Upper lobe of left lung (tissue), 6 donors: Measurements from ENCODE around the gene PCNX3. TPM values are rescaled to one million over a fixed set of nuclear protein-coding genes. Genes with fewer than 3 reads are reported as not detected.
"Not testable (repeated sequence)": the region's sequence is repeated elsewhere in the genome, so short reads cannot be mapped to it uniquely, and the experiment has no call there.

Experiments used
- ATAC-seq, 2 donors: fragments of 200-7000 bp; cut with Tn5 transposase; one replicate each; pipeline ENCODE4 v1.9.1; 2022; ENCODE audit warnings: mild to moderate bottlenecking in 2 of 2, moderate library complexity in 2 of 2; ENCODE audit not compliant: low FRiP score in 2 of 2
- DNase-seq, 2 donors: peaks; one replicate each; pipeline ENCODE4 v3.0.0-alpha.2; 2019 to 2020
- H3K27ac ChIP-seq, 4 donors: fragments of 200-600 bp; sonication (generic); one replicate each; pipeline ENCODE4 v1.5.1; 2016 to 2019
- H3K27me3 ChIP-seq, 4 donors: fragments of 200-600 bp; sonication (generic); one replicate each; pipeline ENCODE4 v1.5.1; 2017 to 2019
- H3K36me3 ChIP-seq, 4 donors: fragments of 200-600 bp; sonication (generic); one replicate each; pipeline ENCODE4 v1.5.1; 2016 to 2019
- H3K4me1 ChIP-seq, 4 donors: fragments of 200-600 bp; sonication (generic); one replicate each; pipeline ENCODE4 v1.5.1; 2018 to 2019
- H3K4me3 ChIP-seq, 4 donors: fragments of 200-600 bp; sonication (generic); one replicate each; pipeline ENCODE4 v1.5.1; 2017 to 2019; ENCODE audit warnings: mild to moderate bottlenecking in 2 of 4, moderate library complexity in 1 of 4
- H3K9me3 ChIP-seq, 4 donors: fragments of 200-600 bp; sonication (generic); one replicate each; pipeline ENCODE4 v1.5.1; 2018 to 2019
- CTCF ChIP-seq, 6 experiments: fragments of 450-650 bp in 4 of 6; fragments of 200-600 bp in 2 of 6; sonication (generic) in 2 of 6; IDR thresholded peaks; one replicate each; pipeline ENCODE4 v1.5.1; 2016 to 2019; ENCODE audit warnings: antibody characterized with exemption in 6 of 6
- EP300 ChIP-seq, 4 donors: sonication (generic); formaldehyde crosslinking; IDR thresholded peaks; one replicate each; pipeline ENCODE4 v1.5.1; 2017; ENCODE audit warnings: antibody characterized with exemption in 4 of 4, control low read depth in 2 of 4
- POLR2A ChIP-seq, 4 donors: fragments of 450-650 bp; IDR thresholded peaks; one replicate each; pipeline ENCODE4 v1.5.1; 2016 to 2017; ENCODE audit warnings: antibody characterized with exemption in 4 of 4, mild to moderate bottlenecking in 2 of 4
- POLR2AphosphoS5 ChIP-seq, 2 donors: sonication (generic); formaldehyde crosslinking; IDR thresholded peaks; one replicate each; pipeline ENCODE4 v1.5.1; 2017; ENCODE audit warnings: antibody characterized with exemption in 2 of 2
- WGBS, 2 donors: methylation state at CpG; one replicate each; pipeline ENCODE4 v1.1.5; 2017 to 2018; 5-methylcytosine and 5-hydroxymethylcytosine counted together
- total RNA-seq, 6 donors: library from RNA; depleted of rRNA in 4 of 6; stranded (reverse); fragments of >200 nt in 4 of 6; gene quantifications; one replicate each; pipeline versions ENCODE4 v1.1.0 to v1.2.1, GENCODE V29; 2016 to 2021
- donor health status: DM: no; HTN: no; CAD: no; lungs with moderate emphysema.
- donor health status: DM: no; HTN: yes; CAD: no; lungs with severe emphysema.

PCNX3 gene
- total RNA-seq, 6 donors from 2014 or later = 26.7 to 63.9 (median 43.9) TPM

- H3K27ac ChIP-seq = no peak overlapping the region
- WGBS, 2 donors = 93 to 94% methylated on average over 10 to 21 of the region's 21 CpGs
- peak in 1 of 2 donors; percentile 69 for DNase-seq
- no peak for ATAC-seq
- H3K9me3 ChIP-seq = no peaks in the 10 kb centered on the region
- H3K36me3 ChIP-seq = peaks cover 32 to 81% (median 67%) of the 10 kb centered on the region in 4 donors
- H3K4me1 ChIP-seq = peaks cover 29 to 46% (median 39%) of the 10 kb centered on the region in 4 donors
- H3K27me3 ChIP-seq = no peaks in the 10 kb centered on the region
- no peak for TF ChIP-seq POLR2A (IDR thresholded peaks at IDR 0.05)
- TF ChIP-seq POLR2AphosphoS5 (IDR thresholded peaks at IDR 0.05) = no peak
- TF ChIP-seq CTCF (IDR thresholded peaks at IDR 0.05) = no peak
- no peak for TF ChIP-seq EP300 (IDR thresholded peaks at IDR 0.05)
- H3K4me3 ChIP-seq = no peak overlapping the region
Measured at GRCh38 chr11:65658174-65659021, 42.8 kb downstream of the PCNX3 start.

GRCh38 chr11:65660038-65660437 lies 44.5 kb downstream of the PCNX3 start:
- peak in 1 of 2 donors; percentile 23 for DNase-seq
- H3K9me3 ChIP-seq = no peaks in the 10 kb centered on the region
- ATAC-seq = no peak
- H3K4me3 ChIP-seq = no peak overlapping the region
- H3K36me3 ChIP-seq = peaks cover 32 to 66% (median 55%) of the 10 kb centered on the region in 4 donors
- 94 to 95% methylated on average over 9 of the region's 9 CpGs for WGBS, 2 donors
- H3K27ac ChIP-seq = peak overlapping the region in 2 of 4 donors; percentile 31 to 99
- peaks cover 23 to 43% (median 34%) of the 10 kb centered on the region in 4 donors for H3K4me1 ChIP-seq
- H3K27me3 ChIP-seq = no peaks in the 10 kb centered on the region
- TF ChIP-seq CTCF (IDR thresholded peaks at IDR 0.05) = no peak
- TF ChIP-seq EP300 (IDR thresholded peaks at IDR 0.05) = no peak
- TF ChIP-seq POLR2AphosphoS5 (IDR thresholded peaks at IDR 0.05) = no peak
- no peak for TF ChIP-seq POLR2A (IDR thresholded peaks at IDR 0.05)

- Histone ChIP-seq H3K4me3 (peak overlapping the region in 1 of 4 donors; percentile 83), H3K4me1 (peaks cover 23 to 43% (median 34%) of the 10 kb centered on the region in 4 donors), H3K36me3 (peaks cover 32 to 57% (median 46%) of the 10 kb centered on the region in 4 donors), H3K27ac (peak overlapping the region in 3 of 4 donors; percentile 99)
- not testable (repeated sequence) for ATAC-seq, H3K9me3 ChIP-seq, DNase-seq, H3K27me3 ChIP-seq
- WGBS, 2 donors = 90 to 96% methylated on average over 9 of the region's 9 CpGs
Measured at GRCh38 chr11:65660908-65661307, 45.3 kb downstream of the PCNX3 start.

- Histone ChIP-seq H3K4me3 (peak overlapping the region; percentile 81 to 86 (median 82)), H3K9me3 (no peaks in the 10 kb centered on the region), H3K27me3 (no peaks in the 10 kb centered on the region), H3K27ac (peak overlapping the region; percentile 98 to 99 (median 99)), H3K36me3 (peaks cover 32 to 49% (median 38%) of the 10 kb centered on the region in 4 donors), H3K4me1 (peaks cover 23 to 43% (median 34%) of the 10 kb centered on the region in 4 donors)
- TF ChIP-seq POLR2A (IDR thresholded peaks at IDR 0.05) = no peak
- no peak for TF ChIP-seq EP300 (IDR thresholded peaks at IDR 0.05)
- TF ChIP-seq POLR2AphosphoS5 (IDR thresholded peaks at IDR 0.05) = no peak
- TF ChIP-seq CTCF (IDR thresholded peaks at IDR 0.05) = no peak
- ATAC-seq (no peak), DNase-seq (peak in 1 of 2 donors; percentile 84)
- 65 to 70% methylated on average over 10 to 23 of the region's 25 CpGs for WGBS, 2 donors
Measured at GRCh38 chr11:65661599-65662246, 46.1 kb downstream of the PCNX3 start.

GRCh38 chr11:65662247-65662798 lies 46.7 kb downstream of the PCNX3 start:
- Histone ChIP-seq H3K4me3 (peak overlapping the region; percentile 81 to 86 (median 82)), H3K4me1 (peaks cover 23 to 43% (median 34%) of the 10 kb centered on the region in 4 donors), H3K27me3 (no peaks in the 10 kb centered on the region), H3K27ac (peak overlapping the region; percentile 98 to 99 (median 99)), H3K36me3 (peaks cover 28 to 43% (median 32%) of the 10 kb centered on the region in 4 donors), H3K9me3 (no peaks in the 10 kb centered on the region)
- DNase-seq = no peak
- ATAC-seq = no peak
- peak in 1 of 4 donors; percentile 51 for TF ChIP-seq POLR2A (IDR thresholded peaks at IDR 0.05)
- TF ChIP-seq EP300 (IDR thresholded peaks at IDR 0.05) = no peak
- WGBS, 2 donors = 0 to 1% methylated on average over 7 to 19 of the region's 29 CpGs
